ENCODE results near the gene WDFY3.

The WDFY3 gene

GRCh38 chr4:84958434-84958833, 8.1 kb downstream of the WDFY3 start:
- H3K4me3 ChIP-seq (ENCODE audit: low read depth, low read length), result no peak overlapping the region
- TF ChIP-seq, protein P1, sequence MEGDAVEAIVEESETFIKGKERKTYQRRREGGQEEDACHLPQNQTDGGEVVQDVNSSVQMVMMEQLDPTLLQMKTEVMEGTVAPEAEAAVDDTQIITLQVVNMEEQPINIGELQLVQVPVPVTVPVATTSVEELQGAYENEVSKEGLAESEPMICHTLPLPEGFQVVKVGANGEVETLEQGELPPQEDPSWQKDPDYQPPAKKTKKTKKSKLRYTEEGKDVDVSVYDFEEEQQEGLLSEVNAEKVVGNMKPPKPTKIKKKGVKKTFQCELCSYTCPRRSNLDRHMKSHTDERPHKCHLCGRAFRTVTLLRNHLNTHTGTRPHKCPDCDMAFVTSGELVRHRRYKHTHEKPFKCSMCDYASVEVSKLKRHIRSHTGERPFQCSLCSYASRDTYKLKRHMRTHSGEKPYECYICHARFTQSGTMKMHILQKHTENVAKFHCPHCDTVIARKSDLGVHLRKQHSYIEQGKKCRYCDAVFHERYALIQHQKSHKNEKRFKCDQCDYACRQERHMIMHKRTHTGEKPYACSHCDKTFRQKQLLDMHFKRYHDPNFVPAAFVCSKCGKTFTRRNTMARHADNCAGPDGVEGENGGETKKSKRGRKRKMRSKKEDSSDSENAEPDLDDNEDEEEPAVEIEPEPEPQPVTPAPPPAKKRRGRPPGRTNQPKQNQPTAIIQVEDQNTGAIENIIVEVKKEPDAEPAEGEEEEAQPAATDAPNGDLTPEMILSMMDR (IDR thresholded peaks at IDR 0.05; ENCODE audit: low read depth, low read length), result no peak

DNA sequence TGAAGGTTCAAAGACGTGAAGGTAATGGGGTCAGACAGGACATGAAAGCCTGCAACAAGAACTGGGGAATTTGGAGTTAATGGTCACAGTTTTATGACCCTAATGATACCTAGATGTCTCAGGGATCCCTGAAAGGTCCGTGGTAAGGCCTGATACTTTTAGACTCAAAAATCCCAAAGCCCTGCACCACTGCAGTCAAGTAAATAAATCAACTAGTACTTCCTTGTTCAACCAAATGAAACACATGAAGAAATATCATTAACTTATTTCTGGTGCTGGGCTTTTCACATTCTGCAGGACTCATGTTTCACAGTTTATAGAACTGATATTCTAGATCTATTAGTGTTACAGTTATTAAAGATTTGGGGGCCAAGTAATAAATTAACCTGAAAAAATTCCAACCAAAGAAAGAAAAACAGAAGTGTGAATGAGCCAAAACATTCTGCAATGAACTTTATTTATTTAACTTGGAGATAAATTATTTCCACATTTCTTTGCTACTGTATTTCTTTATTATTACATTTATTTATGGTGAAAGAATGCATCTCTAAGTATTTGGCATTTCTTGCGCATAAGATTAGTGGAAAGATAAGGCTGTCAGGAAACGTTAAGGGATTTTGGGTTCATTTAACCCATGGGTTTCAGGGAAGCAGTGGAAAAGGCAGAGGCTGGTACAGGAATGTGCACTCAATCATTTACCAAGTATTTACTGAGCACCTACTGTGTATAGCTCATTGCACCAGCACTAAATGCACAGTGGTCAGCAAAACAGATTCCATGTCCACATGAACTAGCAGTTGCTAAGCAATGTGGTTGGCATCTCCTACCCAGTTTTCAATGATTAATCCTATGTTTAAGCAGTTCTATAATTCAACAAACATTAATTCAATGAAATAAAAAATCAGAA, 8.7 kb downstream of the WDFY3 start:
- TF ChIP-seq, protein P1 (IDR thresholded peaks at IDR 0.05; ENCODE audit: low read depth, low read length), result no peak
- no peak overlapping the region for H3K4me3 ChIP-seq (ENCODE audit: low read depth, low read length)

GRCh38 chr4:84956014-84956413, 10.5 kb downstream of the WDFY3 start:
- TF ChIP-seq, protein P1 (IDR thresholded peaks at IDR 0.05; ENCODE audit: low read depth, low read length), result no peak
- no peak overlapping the region for H3K4me3 ChIP-seq (ENCODE audit: low read depth, low read length)

DNA sequence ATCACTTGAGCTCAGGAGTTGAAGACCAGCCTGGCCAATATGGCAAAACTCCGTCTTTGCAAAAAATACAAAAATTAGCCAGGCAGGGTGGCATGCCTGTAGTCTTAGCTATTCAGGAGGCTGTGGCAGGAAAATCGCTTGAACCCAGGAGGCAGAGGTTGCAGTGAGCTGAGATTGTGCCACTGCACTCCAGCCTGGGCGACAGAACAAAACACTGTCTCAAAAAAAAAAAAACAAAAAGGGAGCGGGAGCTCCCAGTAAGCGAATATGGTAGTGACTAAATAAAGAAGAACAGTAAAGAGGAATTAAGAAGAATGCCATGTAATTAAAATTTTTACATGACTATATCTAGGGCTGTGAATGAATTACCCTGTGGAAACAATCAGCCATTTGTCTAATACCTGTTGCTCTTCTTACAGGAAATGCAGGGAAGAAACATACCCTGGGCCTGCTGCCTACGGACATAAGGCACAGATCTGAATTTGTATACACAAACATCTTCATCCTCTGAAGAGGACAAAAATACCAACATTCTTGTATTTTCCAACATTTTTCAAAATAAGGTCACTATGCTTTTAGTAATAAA, 11.4 kb downstream of the WDFY3 start:
- no peak overlapping the region for H3K4me3 ChIP-seq (ENCODE audit: low read depth, low read length)
- TF ChIP-seq, protein P1 (IDR thresholded peaks at IDR 0.05; ENCODE audit: low read depth, low read length), result no peak

- TF ChIP-seq, protein P1 (IDR thresholded peaks at IDR 0.05; ENCODE audit: low read depth, low read length), result no peak
- no peak overlapping the region for H3K4me3 ChIP-seq (ENCODE audit: low read depth, low read length)
Measured at GRCh38 chr4:84952776-84953175, 13.7 kb downstream of the WDFY3 start.

GRCh38 chr4:84952004-84952403, 14.5 kb downstream of the WDFY3 start:
- no peak overlapping the region for H3K4me3 ChIP-seq (ENCODE audit: low read depth, low read length)
- TF ChIP-seq, protein P1 (IDR thresholded peaks at IDR 0.05; ENCODE audit: low read depth, low read length), result no peak

GRCh38 chr4:84948056-84948455, 18.4 kb downstream of the WDFY3 start:
- no peak overlapping the region for H3K4me3 ChIP-seq (ENCODE audit: low read depth, low read length)
- TF ChIP-seq, protein P1 (IDR thresholded peaks at IDR 0.05; ENCODE audit: low read depth, low read length), result no peak
